Measurements from ENCODE around the gene ME2. TPM values are rescaled to one million over a fixed set of nuclear protein-coding genes. Genes with fewer than 3 reads are reported as not detected.
"Not testable (repeated sequence)": the region's sequence is repeated elsewhere in the genome, so short reads cannot be mapped to it uniquely, and the experiment has no call there.

The ME2 gene
- 10 to 100 TPM in 1 of 2 donors, 1 to 10 TPM in 1; 7.3 to 12.2 TPM for polyA plus RNA-seq

DNA sequence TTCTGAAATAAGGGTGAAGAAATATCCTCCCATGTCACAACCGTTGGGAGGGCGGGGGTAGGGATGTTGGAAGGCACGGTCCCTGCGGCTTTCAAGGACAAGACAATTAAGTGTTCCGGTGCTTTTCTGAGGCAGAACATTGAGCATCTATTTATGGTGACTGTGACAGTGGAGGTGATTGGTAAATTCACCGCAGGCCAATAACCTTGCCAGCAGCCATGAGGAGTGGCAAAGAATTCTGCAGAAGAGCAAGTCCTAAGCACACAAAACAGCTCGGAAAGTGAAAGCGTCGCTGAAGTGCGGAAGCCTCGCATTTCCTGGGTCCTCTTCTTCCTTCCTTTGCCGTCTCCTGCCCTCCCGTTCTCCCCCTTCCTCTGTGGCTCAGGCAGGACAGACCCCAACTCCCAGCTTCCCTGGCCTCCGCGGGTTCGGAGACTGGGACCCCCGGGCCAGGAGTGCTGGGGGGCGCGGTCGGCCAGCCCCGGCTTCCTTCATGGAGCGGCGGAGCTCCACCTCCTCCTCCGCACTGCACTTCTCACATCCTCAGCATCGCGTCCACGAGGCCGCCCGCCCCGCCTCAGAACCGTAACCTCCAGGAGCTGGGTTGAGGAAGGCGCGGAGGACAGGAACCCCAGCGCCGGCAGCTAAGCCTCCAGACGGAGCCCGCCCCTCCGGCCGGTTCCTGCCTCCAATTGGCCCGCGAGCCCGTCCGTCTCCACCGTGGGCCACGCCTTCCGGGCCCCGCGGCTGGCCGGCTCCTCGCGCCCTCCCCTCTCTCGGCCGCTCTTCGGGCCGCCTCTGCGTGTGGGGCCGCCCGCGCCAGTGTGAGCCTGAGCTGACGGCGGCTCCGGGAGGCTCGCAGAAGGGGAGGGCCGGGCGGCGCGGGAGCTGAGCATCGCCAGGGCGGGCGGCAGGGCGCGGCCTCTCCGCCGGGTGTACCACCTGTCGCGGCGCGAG is at the start of gene ME2:
TSS of gene ME2 (plus strand) at position 774 of the 957 bp plus-strand sequence. CDS start 16,703 bp downstream, outside the sequence.
- Histone ChIP-seq H3K9me3 (ENCODE audit: control insufficient read depth in 2 of 2, insufficient read depth in 1 of 2, low read depth in 1 of 2, low read length in 1 of 2) (no peaks in the 10 kb centered on the region), H3K27ac (ENCODE audit: low read depth in 2 of 2, low read length in 1 of 2) (peak within 1 kb of the TSS; percentile 98 to 99), H3K27me3 (ENCODE audit: control insufficient read depth in 1 of 2, insufficient read depth in 2 of 2, low read length in 2 of 2) (no peaks in the 10 kb centered on the region), H3K4me1 (ENCODE audit: control insufficient read depth in 2 of 2, insufficient read depth in 2 of 2, low read length in 1 of 2) (no peaks in the 10 kb centered on the region), H3K4me3 (ENCODE audit: low read depth in 1 of 2, low read length in 2 of 2) (peak within 1 kb of the TSS; percentile 75 to 80), H3K36me3 (ENCODE audit: control insufficient read depth in 2 of 2, insufficient read depth in 2 of 2, low read length in 1 of 2) (no peaks in the 10 kb centered on the region)
- WGBS, 2 donors, result 0% methylated on average over 67 to 78 of the region's 78 CpGs

DNA sequence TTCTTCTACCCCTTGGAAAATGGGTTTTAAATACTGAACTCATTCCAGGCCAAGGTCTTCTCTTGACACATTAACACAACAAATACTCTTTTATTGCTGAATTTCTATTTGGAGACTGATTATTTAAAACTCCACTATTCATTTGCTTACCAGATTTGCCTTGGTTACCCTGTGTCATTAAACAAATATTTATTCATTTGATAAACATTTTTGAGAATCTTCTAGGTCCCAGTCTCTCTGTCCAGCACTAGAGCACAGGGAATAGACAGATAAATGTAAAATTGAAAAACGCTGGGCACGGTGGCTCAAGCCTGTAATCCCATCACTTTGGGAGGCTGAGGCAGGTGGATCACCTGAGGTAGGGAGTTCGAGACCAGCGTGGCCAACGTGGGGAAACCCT is 49.3 kb upstream of the ME2 start:
- Histone ChIP-seq H3K27ac (ENCODE audit: low read depth in 2 of 2, low read length in 1 of 2) (no peak overlapping the region), H3K4me1 (ENCODE audit: control insufficient read depth in 2 of 2, insufficient read depth in 2 of 2, low read length in 1 of 2) (no peaks in the 10 kb centered on the region), H3K4me3 (ENCODE audit: low read depth in 1 of 2, low read length in 2 of 2) (no peak overlapping the region), H3K9me3 (ENCODE audit: control insufficient read depth in 2 of 2, insufficient read depth in 1 of 2, low read depth in 1 of 2, low read length in 1 of 2) (no peaks in the 10 kb centered on the region), H3K27me3 (ENCODE audit: control insufficient read depth in 1 of 2, insufficient read depth in 2 of 2, low read length in 2 of 2) (no peaks in the 10 kb centered on the region), H3K36me3 (ENCODE audit: control insufficient read depth in 2 of 2, insufficient read depth in 2 of 2, low read length in 1 of 2) (no peaks in the 10 kb centered on the region)
- WGBS, 2 donors, result 74 to 75% methylated on average over 5 of the region's 5 CpGs

DNA sequence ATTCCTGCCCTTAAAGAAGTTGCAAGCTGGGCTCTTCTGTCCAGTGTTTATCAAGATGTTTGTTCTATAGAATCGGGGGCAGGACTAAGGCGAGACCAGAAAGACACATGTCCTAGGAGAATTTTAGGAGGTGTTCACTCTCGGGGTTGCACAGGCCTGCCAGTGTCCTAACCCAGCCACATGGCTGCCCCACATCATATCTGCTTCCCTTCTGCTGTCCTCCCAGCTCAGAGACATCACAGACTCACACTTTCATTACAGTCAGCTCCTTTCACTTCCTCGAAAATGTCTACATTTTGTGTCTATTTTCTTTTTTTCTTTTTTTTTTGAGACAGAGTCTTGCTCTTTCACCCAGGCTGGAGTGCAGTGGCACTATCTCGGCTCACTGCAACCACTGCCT is 48.4 kb upstream of the ME2 start:
- 90 to 91% methylated on average over 5 of the region's 5 CpGs for WGBS, 2 donors
- Histone ChIP-seq H3K36me3 (ENCODE audit: control insufficient read depth in 2 of 2, insufficient read depth in 2 of 2, low read length in 1 of 2) (no peaks in the 10 kb centered on the region), H3K27me3 (ENCODE audit: control insufficient read depth in 1 of 2, insufficient read depth in 2 of 2, low read length in 2 of 2) (no peaks in the 10 kb centered on the region), H3K4me3 (ENCODE audit: low read depth in 1 of 2, low read length in 2 of 2) (no peak overlapping the region), H3K27ac (ENCODE audit: low read depth in 2 of 2, low read length in 1 of 2) (no peak overlapping the region), H3K9me3 (ENCODE audit: control insufficient read depth in 2 of 2, insufficient read depth in 1 of 2, low read depth in 1 of 2, low read length in 1 of 2) (no peaks in the 10 kb centered on the region), H3K4me1 (ENCODE audit: control insufficient read depth in 2 of 2, insufficient read depth in 2 of 2, low read length in 1 of 2) (no peaks in the 10 kb centered on the region)

DNA sequence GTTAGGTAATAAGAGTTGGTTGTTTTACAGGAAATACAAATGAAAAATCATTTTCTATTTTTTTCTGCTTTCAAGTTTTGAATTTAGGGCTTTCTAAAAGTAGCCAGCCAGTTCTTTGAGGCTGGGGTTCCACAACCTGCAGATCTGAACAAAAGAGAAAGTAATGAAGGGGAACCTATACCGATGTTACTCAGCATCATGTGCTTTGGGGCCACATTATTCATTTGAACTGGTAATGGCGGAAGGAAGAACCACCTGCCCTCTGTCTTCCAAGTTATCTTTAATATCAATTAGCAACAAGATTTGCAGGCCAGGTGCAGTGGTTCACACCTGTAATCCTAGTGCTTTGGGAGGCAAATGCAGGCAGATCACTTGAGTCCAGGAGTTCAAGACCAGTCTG is 46.2 kb upstream of the ME2 start:
- Histone ChIP-seq H3K27me3 (ENCODE audit: control insufficient read depth in 1 of 2, insufficient read depth in 2 of 2, low read length in 2 of 2) (no peaks in the 10 kb centered on the region), H3K4me1 (ENCODE audit: control insufficient read depth in 2 of 2, insufficient read depth in 2 of 2, low read length in 1 of 2) (no peaks in the 10 kb centered on the region), H3K27ac (ENCODE audit: low read depth in 2 of 2, low read length in 1 of 2) (no peak overlapping the region), H3K36me3 (ENCODE audit: control insufficient read depth in 2 of 2, insufficient read depth in 2 of 2, low read length in 1 of 2) (no peaks in the 10 kb centered on the region), H3K4me3 (ENCODE audit: low read depth in 1 of 2, low read length in 2 of 2) (no peak overlapping the region), H3K9me3 (ENCODE audit: control insufficient read depth in 2 of 2, insufficient read depth in 1 of 2, low read depth in 1 of 2, low read length in 1 of 2) (no peaks in the 10 kb centered on the region)
- 89 to 90% methylated on average over 2 of the region's 2 CpGs for WGBS, 2 donors

DNA sequence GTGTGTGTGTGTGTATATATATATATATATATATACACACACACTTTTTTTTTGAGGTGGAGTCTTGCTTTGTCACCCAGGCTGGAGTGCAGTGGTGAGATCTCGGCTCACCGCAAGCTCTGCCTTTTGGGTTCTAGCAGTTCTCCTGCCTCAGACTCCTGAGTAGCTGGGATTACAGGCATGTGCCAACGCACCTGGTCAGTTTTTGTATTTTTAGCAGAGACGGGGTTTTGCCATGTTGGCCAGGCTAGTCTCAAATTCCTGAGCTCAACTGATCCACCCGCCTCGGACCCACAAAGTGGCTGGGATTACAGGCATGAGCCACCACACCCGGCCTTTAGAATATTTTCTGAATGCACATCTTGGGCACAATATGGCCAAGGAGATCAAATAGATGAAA is 45.4 kb upstream of the ME2 start:
- not testable (repeated sequence) for H3K4me1 ChIP-seq (ENCODE audit: control insufficient read depth in 2 of 2, insufficient read depth in 2 of 2, low read length in 1 of 2); H3K4me3 ChIP-seq (ENCODE audit: low read depth in 1 of 2, low read length in 2 of 2); H3K27me3 ChIP-seq (ENCODE audit: control insufficient read depth in 1 of 2, insufficient read depth in 2 of 2, low read length in 2 of 2); H3K36me3 ChIP-seq (ENCODE audit: control insufficient read depth in 2 of 2, insufficient read depth in 2 of 2, low read length in 1 of 2); H3K9me3 ChIP-seq (ENCODE audit: control insufficient read depth in 2 of 2, insufficient read depth in 1 of 2, low read depth in 1 of 2, low read length in 1 of 2); H3K27ac ChIP-seq (ENCODE audit: low read depth in 2 of 2, low read length in 1 of 2)
- 94 to 96% methylated on average over 7 of the region's 7 CpGs for WGBS, 2 donors

DNA sequence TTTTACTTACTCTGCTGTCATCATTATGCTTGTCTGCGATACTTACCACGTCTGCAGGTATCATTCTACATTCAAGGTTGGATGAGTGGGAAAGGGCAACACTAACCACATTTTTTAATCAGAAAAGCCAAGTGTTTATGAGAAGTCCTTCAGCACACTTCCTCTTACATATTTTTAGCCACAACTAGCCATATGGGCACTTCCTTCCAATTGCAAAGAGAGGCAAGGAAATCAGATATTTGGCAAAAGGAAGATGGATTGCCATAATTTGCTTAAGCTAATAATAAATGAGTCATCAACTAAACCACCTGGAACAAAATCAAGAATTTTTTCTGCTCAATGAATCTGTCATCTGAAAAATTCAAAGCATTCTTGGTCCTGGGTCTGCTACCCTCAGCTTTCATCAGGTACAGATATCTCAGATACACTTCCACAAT is 42.4 kb upstream of the ME2 start:
- 31 to 51% methylated on average over 2 of the region's 2 CpGs for WGBS, 2 donors

DNA sequence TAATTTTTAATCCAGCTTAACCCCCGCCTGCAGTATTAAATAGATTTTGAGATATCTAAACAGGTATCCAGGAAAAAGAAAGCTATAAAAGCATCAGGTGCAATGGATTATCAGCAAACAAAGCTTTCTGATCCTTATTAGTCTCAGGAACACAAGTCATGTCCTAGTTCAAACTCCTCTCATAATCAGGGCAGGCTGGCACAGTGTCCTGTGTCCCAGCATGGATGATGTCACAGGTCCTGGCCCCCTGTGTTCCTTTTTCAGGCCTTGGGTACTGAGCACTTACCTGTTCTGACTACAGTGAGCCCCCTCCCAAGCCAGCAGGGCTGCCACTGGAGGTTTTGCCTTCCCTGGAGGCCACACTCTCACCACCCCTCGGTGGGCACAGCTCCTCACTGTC is 39.6 kb upstream of the ME2 start:
- H3K27ac ChIP-seq (ENCODE audit: low read depth in 2 of 2, low read length in 1 of 2), result no peak overlapping the region
- 66 to 82% methylated on average over 2 of the region's 2 CpGs for WGBS, 2 donors
- no peaks in the 10 kb centered on the region for H3K4me1 ChIP-seq (ENCODE audit: control insufficient read depth in 2 of 2, insufficient read depth in 2 of 2, low read length in 1 of 2)

More for the DNA sequence above, 42.4 kb upstream of the ME2 start:
- H3K36me3 ChIP-seq (ENCODE audit: control insufficient read depth in 2 of 2, insufficient read depth in 2 of 2, low read length in 1 of 2), result no peaks in the 10 kb centered on the region
- H3K9me3 ChIP-seq (ENCODE audit: control insufficient read depth in 2 of 2, insufficient read depth in 1 of 2, low read depth in 1 of 2, low read length in 1 of 2), result no peaks in the 10 kb centered on the region
- H3K27me3 ChIP-seq (ENCODE audit: control insufficient read depth in 1 of 2, insufficient read depth in 2 of 2, low read length in 2 of 2), result no peaks in the 10 kb centered on the region
- H3K27ac ChIP-seq (ENCODE audit: low read depth in 2 of 2, low read length in 1 of 2), result no peak overlapping the region
- H3K4me3 ChIP-seq (ENCODE audit: low read depth in 1 of 2, low read length in 2 of 2), result no peak overlapping the region
- H3K4me1 ChIP-seq (ENCODE audit: control insufficient read depth in 2 of 2, insufficient read depth in 2 of 2, low read length in 1 of 2), result no peaks in the 10 kb centered on the region

DNA sequence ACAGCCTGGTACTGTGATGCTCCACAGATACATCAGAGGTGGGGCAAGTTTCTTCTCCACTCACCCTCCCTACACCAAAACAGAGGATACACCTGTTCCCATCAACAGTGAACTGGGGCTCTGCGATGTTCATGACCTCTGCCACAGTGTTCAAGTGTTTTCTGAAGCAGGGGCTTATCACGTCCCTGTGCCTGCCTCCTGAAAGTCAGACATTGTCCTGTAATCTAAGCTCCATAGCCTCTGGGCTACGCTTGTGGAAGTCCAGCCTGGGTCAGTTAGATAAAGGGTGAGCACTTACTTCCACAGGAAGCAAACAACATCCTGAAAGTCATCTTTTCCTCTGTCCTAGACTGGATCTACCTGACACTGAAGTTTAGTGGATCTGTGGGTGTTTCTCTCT is 38.9 kb upstream of the ME2 start:
- Histone ChIP-seq H3K4me3 (ENCODE audit: low read depth in 1 of 2, low read length in 2 of 2) (no peak overlapping the region), H3K9me3 (ENCODE audit: control insufficient read depth in 2 of 2, insufficient read depth in 1 of 2, low read depth in 1 of 2, low read length in 1 of 2) (no peaks in the 10 kb centered on the region), H3K4me1 (ENCODE audit: control insufficient read depth in 2 of 2, insufficient read depth in 2 of 2, low read length in 1 of 2) (no peaks in the 10 kb centered on the region), H3K36me3 (ENCODE audit: control insufficient read depth in 2 of 2, insufficient read depth in 2 of 2, low read length in 1 of 2) (no peaks in the 10 kb centered on the region), H3K27ac (ENCODE audit: low read depth in 2 of 2, low read length in 1 of 2) (no peak overlapping the region), H3K27me3 (ENCODE audit: control insufficient read depth in 1 of 2, insufficient read depth in 2 of 2, low read length in 2 of 2) (no peaks in the 10 kb centered on the region)
- 58 to 68% methylated on average over 3 of the region's 3 CpGs for WGBS, 2 donors

More for the DNA sequence above, 39.6 kb upstream of the ME2 start:
- Histone ChIP-seq H3K4me3 (ENCODE audit: low read depth in 1 of 2, low read length in 2 of 2) (no peak overlapping the region), H3K36me3 (ENCODE audit: control insufficient read depth in 2 of 2, insufficient read depth in 2 of 2, low read length in 1 of 2) (no peaks in the 10 kb centered on the region), H3K9me3 (ENCODE audit: control insufficient read depth in 2 of 2, insufficient read depth in 1 of 2, low read depth in 1 of 2, low read length in 1 of 2) (no peaks in the 10 kb centered on the region), H3K27me3 (ENCODE audit: control insufficient read depth in 1 of 2, insufficient read depth in 2 of 2, low read length in 2 of 2) (no peaks in the 10 kb centered on the region)

DNA sequence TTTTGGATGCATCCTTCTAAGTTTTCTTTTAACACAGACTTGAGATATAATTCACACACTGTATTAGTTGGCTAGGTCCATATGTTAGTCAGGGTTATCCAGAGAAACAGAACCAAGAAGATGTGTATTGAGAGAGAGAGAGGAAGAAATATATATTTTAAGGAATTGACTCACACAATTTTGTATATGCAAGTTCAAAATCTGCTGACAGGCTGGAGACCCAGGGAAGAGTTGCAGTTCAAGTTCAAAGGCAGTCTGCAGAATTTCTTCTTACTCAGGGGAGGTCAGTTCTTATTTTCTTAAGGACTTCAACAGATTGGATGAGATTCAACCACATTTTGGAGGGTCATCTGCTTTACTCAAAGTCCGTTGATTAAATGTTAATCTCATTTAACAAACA is 36.1 kb upstream of the ME2 start:
- Histone ChIP-seq H3K36me3 (ENCODE audit: control insufficient read depth in 2 of 2, insufficient read depth in 2 of 2, low read length in 1 of 2) (no peaks in the 10 kb centered on the region), H3K4me3 (ENCODE audit: low read depth in 1 of 2, low read length in 2 of 2) (no peak overlapping the region)
- WGBS, 2 donors, result 0 to 13% methylated on average over 1 of the region's 1 CpG

DNA sequence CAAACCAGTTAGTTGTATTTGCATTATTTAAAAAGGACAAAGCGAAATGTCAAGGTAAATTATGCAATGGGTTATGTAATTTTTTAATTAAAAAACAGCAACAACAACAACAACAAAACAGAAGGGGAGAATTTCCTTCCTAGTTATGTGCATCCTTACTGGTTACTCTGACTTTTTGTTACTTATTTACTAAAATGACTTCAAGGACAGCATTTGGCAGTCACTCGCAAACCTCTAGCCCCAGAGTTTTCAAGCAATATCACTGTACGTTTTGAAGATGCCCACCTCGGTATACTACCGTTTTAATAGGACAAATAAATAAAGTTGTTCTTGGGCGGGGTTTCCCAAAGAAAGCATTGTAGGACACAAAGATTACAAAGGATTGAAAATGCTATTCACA is 34.4 kb upstream of the ME2 start:
- WGBS, 2 donors, result 64 to 77% methylated on average over 6 of the region's 6 CpGs
- H3K4me1 ChIP-seq (ENCODE audit: control insufficient read depth in 2 of 2, insufficient read depth in 2 of 2, low read length in 1 of 2), result no peaks in the 10 kb centered on the region
- no peaks in the 10 kb centered on the region for H3K27me3 ChIP-seq (ENCODE audit: control insufficient read depth in 1 of 2, insufficient read depth in 2 of 2, low read length in 2 of 2)
- no peaks in the 10 kb centered on the region for H3K9me3 ChIP-seq (ENCODE audit: control insufficient read depth in 2 of 2, insufficient read depth in 1 of 2, low read depth in 1 of 2, low read length in 1 of 2)
- H3K27ac ChIP-seq (ENCODE audit: low read depth in 2 of 2, low read length in 1 of 2), result no peak overlapping the region
- no peaks in the 10 kb centered on the region for H3K36me3 ChIP-seq (ENCODE audit: control insufficient read depth in 2 of 2, insufficient read depth in 2 of 2, low read length in 1 of 2)
- H3K4me3 ChIP-seq (ENCODE audit: low read depth in 1 of 2, low read length in 2 of 2), result no peak overlapping the region

More for the DNA sequence above, 36.1 kb upstream of the ME2 start:
- Histone ChIP-seq H3K27me3 (ENCODE audit: control insufficient read depth in 1 of 2, insufficient read depth in 2 of 2, low read length in 2 of 2) (no peaks in the 10 kb centered on the region), H3K27ac (ENCODE audit: low read depth in 2 of 2, low read length in 1 of 2) (no peak overlapping the region), H3K4me1 (ENCODE audit: control insufficient read depth in 2 of 2, insufficient read depth in 2 of 2, low read length in 1 of 2) (no peaks in the 10 kb centered on the region), H3K9me3 (ENCODE audit: control insufficient read depth in 2 of 2, insufficient read depth in 1 of 2, low read depth in 1 of 2, low read length in 1 of 2) (no peaks in the 10 kb centered on the region)

Data from esophagus (tissue), 2 donors.